HEK293 (cell line): ENCODE measurements around the gene PAQR9.
A peak's percentile ranks its signal among the peaks of the same experiment; 100 is the strongest.

Experiments
- CTCF ChIP-seq: fragments of 450-650 bp; formaldehyde crosslinking; IDR thresholded peaks from 2 replicates; pipeline ENCODE4 v1.5.1; 2016; ENCODE audit warnings: missing biosample characterization, missing genetic modification characterization
- ZBTB7A ChIP-seq: fragments of 450-650 bp; formaldehyde crosslinking; IDR thresholded peaks from 2 replicates; pipeline ENCODE4 v1.5.1; 2016; ENCODE audit warnings: low read depth, missing biosample characterization, missing genetic modification characterization
- ZNF184 ChIP-seq: fragments of 450-650 bp; IDR thresholded peaks from 2 replicates; pipeline ENCODE4 v1.5.1; 2018; ENCODE audit warnings: missing biosample characterization, mild to moderate bottlenecking, missing genetic modification characterization
- ZNF558 ChIP-seq: fragments of 450-650 bp; formaldehyde crosslinking; IDR thresholded peaks from 2 replicates; pipeline ENCODE4 v1.5.1; 2016; ENCODE audit warnings: missing biosample characterization, missing genetic modification characterization

- TF ChIP-seq CTCF (tag by site-specific recombination) (no peak), ZBTB7A (tag by site-specific recombination) (0 out of 2 replicates have a peak, but pooled peaks have one; percentile 41), ZNF558 (tag by site-specific recombination) (peak; percentile 22; the same call in 1 of the 2 replicates), ZNF184 (tag by site-specific recombination) (no peak)
These were observed 38.1 kb upstream of the PAQR9 start, which contains the start of gene U2SURP for GRCh38 chr3:143001369-143002082.
